Measurements from ENCODE around the gene MKLN1.

Gene MKLN1

GRCh38 chr7:131354390-131354789 is 26.7 kb downstream of the MKLN1 start:
- no peak for DNase-seq (ENCODE audit: low spot score)

GRCh38 chr7:131355917-131356777 is 28.5 kb downstream of the MKLN1 start:
- DNase-seq (ENCODE audit: low spot score), result no peak

DNA sequence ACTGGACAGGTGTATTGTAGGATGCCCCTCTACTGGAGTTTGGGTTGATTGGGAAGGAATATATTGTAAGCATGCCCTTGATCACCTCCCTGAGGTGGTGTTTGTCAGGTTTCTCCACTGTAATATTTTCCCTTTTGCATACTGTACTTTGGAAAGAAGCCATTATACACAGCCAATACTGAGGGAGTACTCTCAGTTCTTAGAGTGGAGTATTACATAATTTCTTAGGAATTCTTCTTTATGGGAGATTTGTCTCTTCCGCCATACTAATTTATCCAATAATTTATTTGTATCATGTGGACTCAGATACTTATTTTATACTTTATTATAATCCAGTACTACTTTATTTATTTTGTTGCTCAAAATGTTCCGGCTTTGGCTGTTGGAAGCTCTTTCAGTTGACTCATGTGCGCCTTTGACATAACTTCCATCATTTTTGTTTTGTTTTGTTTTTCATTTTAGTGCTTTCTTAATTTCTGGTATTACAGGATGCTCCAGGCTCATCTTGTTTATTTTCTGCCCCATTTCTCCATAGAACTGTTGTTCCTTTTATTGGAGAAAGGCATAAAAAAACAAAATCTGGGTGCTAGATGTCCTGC is 29.7 kb downstream of the MKLN1 start:
- no peak for DNase-seq (ENCODE audit: low spot score)

- DNase-seq (ENCODE audit: low spot score), result no peak
These were observed 31.0 kb downstream of the MKLN1 start for GRCh38 chr7:131358636-131359035.

GRCh38 chr7:131359136-131359776 is 31.6 kb downstream of the MKLN1 start:
- no peak for DNase-seq (ENCODE audit: low spot score)

GRCh38 chr7:131363719-131364118 is 36.0 kb downstream of the MKLN1 start:
- DNase-seq (ENCODE audit: low spot score), result no peak

- DNase-seq (ENCODE audit: low spot score), result no peak
These were observed 37.2 kb downstream of the MKLN1 start for GRCh38 chr7:131364767-131365344.

GRCh38 chr7:131365838-131366237 is 38.2 kb downstream of the MKLN1 start:
- no peak for DNase-seq (ENCODE audit: low spot score)

- DNase-seq (ENCODE audit: low spot score), result no peak
These were observed 41.7 kb downstream of the MKLN1 start for GRCh38 chr7:131369354-131369753.

DNA sequence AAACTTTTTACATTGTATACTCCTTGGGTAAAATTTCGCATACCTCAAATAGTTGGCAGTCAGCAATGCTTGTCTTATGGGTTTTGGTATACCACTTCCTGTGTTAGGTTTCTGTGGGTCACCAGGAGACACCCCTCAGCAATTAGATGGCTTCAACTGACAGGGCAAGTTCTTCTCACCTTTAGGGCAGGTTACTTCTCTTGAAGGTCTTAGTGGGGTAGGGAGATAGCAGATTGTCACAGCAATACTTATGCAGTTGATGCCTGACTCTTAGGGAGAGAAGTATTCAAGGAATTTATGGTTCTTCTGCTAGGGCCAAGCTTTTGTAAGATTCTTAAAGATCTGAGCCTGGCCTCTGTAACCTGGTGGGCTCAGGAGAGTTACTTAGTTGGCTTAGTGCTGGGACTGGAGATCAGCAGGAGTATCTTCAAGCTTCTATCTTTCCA is 42.9 kb downstream of the MKLN1 start:
- no peak for DNase-seq (ENCODE audit: low spot score)

GRCh38 chr7:131371411-131371810 is 43.7 kb downstream of the MKLN1 start:
- no peak for DNase-seq (ENCODE audit: low spot score)

DNA sequence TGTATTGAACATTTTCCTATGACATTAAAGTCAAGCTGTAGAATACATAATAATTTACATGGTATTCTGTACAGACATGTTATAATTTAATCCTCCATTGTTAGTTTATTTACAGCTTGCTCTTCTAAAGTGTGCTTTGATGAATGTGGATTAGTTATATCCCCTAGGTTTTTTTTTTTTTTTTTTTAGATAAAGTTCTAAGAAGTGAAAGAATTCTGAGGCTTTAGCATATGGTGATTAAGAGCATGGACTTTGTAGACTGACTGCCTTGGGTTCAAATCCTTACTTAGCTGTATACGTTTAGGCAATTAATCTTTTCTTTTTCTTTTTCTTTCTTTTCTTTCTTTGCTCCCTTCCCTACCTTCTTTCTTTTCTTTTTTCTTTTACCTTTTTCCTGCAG is 44.9 kb downstream of the MKLN1 start:
- DNase-seq (ENCODE audit: low spot score), result no peak

DNA sequence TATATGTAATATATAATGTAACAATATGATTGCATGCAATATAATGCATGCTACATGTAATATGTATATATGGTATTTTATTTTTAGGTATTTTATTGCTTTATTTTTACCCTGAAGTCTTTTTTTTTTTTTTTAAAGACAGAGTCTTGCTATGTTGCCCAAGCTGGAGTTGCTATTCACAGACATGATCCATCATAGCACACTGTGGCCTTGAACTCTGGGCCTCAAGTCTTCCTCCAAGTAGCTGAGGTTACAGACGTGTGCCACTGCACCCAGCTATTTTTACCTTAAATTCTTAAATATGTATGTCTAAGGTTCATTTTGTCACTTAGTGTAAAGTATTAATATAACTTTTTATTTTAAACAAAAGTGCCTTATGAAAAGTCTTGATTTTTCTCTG is 47.1 kb downstream of the MKLN1 start:
- no peak for DNase-seq (ENCODE audit: low spot score)

DNA sequence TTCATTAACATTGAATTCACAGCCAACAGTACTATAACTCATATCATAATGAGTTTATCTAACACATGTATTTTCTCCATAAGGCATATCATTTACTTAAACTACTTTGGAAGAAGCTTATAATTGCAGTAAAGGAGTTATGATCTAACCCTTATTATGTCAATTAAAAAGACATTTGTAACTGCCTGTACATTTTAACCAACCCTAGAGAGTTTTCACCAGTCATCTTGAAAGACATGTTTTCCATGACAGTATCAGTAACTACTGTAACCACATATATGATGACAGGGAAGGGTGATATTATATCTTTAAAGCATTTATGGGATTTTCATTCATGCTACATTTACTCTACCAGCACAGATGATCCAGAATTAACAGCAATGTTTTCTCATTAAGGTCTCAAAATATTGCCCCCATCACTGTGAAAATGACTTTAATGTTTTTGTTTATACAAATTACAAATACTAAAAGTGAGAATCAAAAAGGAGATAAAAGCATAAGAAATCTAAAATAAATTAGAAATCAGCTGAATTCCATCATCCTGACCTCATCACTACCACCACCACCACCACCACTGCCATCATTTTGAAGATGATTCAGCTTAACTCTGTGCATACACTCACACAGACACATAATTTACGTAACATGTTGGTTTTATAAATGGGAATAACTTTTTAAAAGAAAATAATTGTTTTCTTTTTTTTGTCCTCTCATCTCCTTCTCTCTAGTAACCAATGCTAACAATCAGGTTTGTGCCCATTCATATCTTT is 53.6 kb downstream of the MKLN1 start:
- DNase-seq (ENCODE audit: low spot score), result no peak

DNA sequence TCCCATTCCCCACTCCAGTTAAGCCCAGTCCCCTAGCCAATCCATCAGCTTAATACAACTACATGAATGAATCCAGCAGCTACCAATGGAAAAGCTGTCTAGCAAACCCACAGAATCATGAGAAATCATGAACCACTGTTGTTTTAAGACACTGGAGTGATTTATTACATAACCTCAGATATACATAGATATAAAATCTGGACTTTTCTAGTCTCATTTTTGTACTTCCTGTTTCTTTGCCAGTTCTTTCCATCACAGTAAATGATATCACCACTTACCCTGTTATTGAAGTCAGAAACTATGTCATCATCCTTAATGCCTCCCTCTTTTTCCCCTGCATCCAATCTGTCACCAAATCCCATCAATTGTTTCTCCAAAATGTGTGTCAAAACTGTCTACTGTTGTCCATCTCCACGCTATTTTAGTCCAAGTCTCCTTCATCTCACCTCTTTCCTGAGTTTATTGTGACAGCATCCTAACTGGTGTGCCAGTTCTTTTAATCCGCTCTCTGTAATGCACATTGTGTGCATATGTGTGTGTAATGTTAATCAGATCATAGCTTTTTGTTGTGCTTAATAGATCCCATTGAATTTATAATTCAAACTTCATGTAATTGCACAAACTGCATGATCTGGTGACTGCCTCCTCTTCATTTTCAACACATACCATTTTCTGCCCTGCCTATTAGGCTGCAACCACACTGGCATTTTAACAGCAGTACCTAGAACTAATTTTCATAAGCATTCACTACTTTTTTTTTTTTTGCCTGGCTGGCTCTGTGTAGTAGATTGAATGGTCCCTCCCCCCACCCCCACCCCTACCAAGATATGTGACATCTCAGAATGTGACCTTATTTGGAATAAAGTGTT is 56.0 kb downstream of the MKLN1 start:
- no peak for DNase-seq (ENCODE audit: low spot score)

- DNase-seq (ENCODE audit: low spot score), result no peak
These were observed 56.6 kb downstream of the MKLN1 start for GRCh38 chr7:131384286-131384635.

GRCh38 chr7:131385039-131385605 is 57.4 kb downstream of the MKLN1 start:
- DNase-seq (ENCODE audit: low spot score), result no peak

GRCh38 chr7:131388126-131388525 is 60.5 kb downstream of the MKLN1 start:
- DNase-seq (ENCODE audit: low spot score), result no peak

DNA sequence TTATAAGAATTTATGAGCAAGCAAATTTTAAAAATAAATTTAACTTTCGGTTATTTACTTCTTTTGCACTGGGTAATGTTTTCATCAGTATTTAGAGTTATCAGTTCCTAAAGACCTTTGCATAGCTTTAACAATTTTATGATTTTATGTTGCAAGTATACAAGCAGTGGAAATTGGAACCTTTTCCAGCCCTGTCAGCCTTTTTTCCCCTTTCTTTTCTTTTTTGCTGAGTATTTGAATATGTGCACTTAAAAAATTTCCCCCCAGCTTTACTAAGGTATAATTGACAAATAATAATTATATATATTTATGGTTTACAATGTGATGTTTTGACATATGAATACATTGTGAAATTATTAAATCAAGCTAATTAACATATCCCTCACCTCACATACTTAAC is 62.6 kb downstream of the MKLN1 start:
- no peak for DNase-seq (ENCODE audit: low spot score)

DNA sequence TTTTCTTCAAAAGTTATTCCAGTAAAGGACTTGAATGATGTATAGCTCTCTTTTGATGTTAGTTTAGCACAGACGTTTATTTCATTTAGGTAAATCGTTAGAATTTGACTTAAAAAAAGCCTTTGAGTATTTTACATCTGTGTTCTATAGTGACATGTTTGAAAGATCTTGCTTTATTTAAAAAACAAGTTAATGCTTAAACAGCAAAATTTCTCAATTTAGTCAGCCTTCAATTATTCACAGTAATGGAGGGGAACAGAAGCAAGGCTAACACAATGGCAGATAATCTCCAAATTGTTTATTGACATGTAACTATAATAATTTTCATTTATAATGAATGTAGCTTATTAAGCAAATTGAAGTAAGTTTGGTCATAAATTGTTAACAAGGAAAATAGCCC is 63.5 kb downstream of the MKLN1 start:
- no peak for DNase-seq (ENCODE audit: low spot score)

DNA sequence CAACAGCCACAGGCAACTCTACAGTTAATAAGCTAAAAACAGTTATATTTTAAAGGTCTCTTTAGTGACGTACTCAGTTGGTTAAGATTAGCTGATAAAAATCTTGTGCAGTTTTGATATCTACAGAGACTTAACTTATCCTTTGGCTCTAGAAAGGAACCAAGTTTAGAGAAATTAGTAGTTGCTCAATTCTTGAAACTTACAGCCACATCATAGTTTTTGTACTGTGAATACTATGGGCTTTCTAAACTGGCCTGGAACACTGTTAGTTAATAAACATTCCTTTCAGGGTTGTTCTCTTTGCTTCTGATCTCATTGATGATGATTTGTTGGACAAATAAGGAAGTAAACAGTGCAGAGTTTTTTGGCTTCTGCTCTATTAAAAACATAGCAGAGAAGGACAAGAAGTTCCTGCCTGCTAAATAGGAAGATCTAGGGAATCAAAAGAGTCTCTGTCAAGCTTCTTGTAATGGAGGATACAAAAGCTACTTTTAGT is 73.1 kb downstream of the MKLN1 start:
- DNase-seq (ENCODE audit: low spot score), result no peak

Measured in putamen (tissue), 1 donor.